ENCODE measurements around the gene VCAN. TPM values are rescaled to one million over a fixed set of nuclear protein-coding genes. Genes with fewer than 3 reads are reported as not detected.

VCAN gene
- total and polyA plus RNA-seq, 4 donors, result 0.97 to 15.6 (median 4.8) TPM

GRCh38 chr5:83559118-83559785, 87.7 kb downstream of the VCAN start:
- peaks cover 0 to 4% (median 0%) of the 10 kb centered on the region in 4 donors for H3K27me3 ChIP-seq (ENCODE audit: control insufficient read depth in 4 of 4, insufficient read depth in 4 of 4, low read length in 3 of 4)
- TF ChIP-seq MAX (IDR thresholded peaks at IDR 0.05), result no peak
- TF ChIP-seq GABPA (IDR thresholded peaks at IDR 0.05 in 1 of 2, conservative IDR thresholded peaks at IDR 0.05 in 1 of 2), result no peak
- peak in 1 of 2 donors; percentile 22 for TF ChIP-seq RXRA (IDR thresholded peaks at IDR 0.05)
- 78% methylated on average over 5 of the region's 5 CpGs for WGBS
- no peak overlapping the region for H3K9ac ChIP-seq (ENCODE audit: low read depth in 1 of 2, low read length in 2 of 2)
- no peaks in the 10 kb centered on the region for H3K36me3 ChIP-seq (ENCODE audit: control insufficient read depth in 4 of 4, insufficient read depth in 3 of 4, low read depth in 1 of 4, low read length in 3 of 4)
- H3K4me1 ChIP-seq (ENCODE audit: control insufficient read depth in 4 of 4, insufficient read depth in 4 of 4, low read length in 3 of 4), result peaks cover 0 to 6% (median 4%) of the 10 kb centered on the region in 4 donors
- H3K27ac ChIP-seq (ENCODE audit: low read depth in 1 of 2, low read length in 2 of 2), result no peak overlapping the region
- H3K9me3 ChIP-seq (ENCODE audit: control insufficient read depth in 4 of 4, low read length in 3 of 4), result no peaks in the 10 kb centered on the region
- H3K4me3 ChIP-seq (ENCODE audit: low read depth in 1 of 3, low read length in 3 of 3), result no peak overlapping the region
- DNase-seq (ENCODE audit: low spot score), result no peak

- H3K4me3 ChIP-seq (ENCODE audit: low read depth in 1 of 3, low read length in 3 of 3), result no peak overlapping the region
- H3K27ac ChIP-seq (ENCODE audit: low read depth in 1 of 2, low read length in 2 of 2), result no peak overlapping the region
- H3K9me3 ChIP-seq (ENCODE audit: control insufficient read depth in 4 of 4, low read length in 3 of 4), result peaks cover 0 to 8% (median 0%) of the 10 kb centered on the region in 4 donors
- H3K36me3 ChIP-seq (ENCODE audit: control insufficient read depth in 4 of 4, insufficient read depth in 3 of 4, low read depth in 1 of 4, low read length in 3 of 4), result no peaks in the 10 kb centered on the region
- no peak overlapping the region for H3K9ac ChIP-seq (ENCODE audit: low read depth in 1 of 2, low read length in 2 of 2)
- H3K4me1 ChIP-seq (ENCODE audit: control insufficient read depth in 4 of 4, insufficient read depth in 4 of 4, low read length in 3 of 4), result peaks cover 0 to 6% (median 4%) of the 10 kb centered on the region in 4 donors
- H3K27me3 ChIP-seq (ENCODE audit: control insufficient read depth in 4 of 4, insufficient read depth in 4 of 4, low read length in 3 of 4), result peaks cover 0 to 6% (median 0%) of the 10 kb centered on the region in 4 donors
- DNase-seq (ENCODE audit: low spot score), result no peak
- no peak for TF ChIP-seq RAD21 (IDR thresholded peaks at IDR 0.05)
- no peak for TF ChIP-seq FOXA1 (IDR thresholded peaks at IDR 0.05)
- no peak for TF ChIP-seq JUND (IDR thresholded peaks at IDR 0.05)
- TF ChIP-seq MAX (IDR thresholded peaks at IDR 0.05), result no peak
- TF ChIP-seq RXRA (IDR thresholded peaks at IDR 0.05), result no peak
- TF ChIP-seq ZBTB33 (IDR thresholded peaks at IDR 0.05), result no peak
- TF ChIP-seq ATF3 (IDR thresholded peaks at IDR 0.05), result no peak
- TF ChIP-seq HNF4A (conservative IDR thresholded peaks at IDR 0.05), result no peak
- TF ChIP-seq YY1 (IDR thresholded peaks at IDR 0.05), result no peak
- no peak for TF ChIP-seq EGR1 (IDR thresholded peaks at IDR 0.05; ENCODE audit: low read depth in 2 of 2)
- TF ChIP-seq REST (IDR thresholded peaks at IDR 0.05), result no peak
- WGBS, result 88% methylated on average over 1 of the region's 1 CpG
Observed at GRCh38 chr5:83562071-83562606, 90.6 kb downstream of the VCAN start.

Measured in liver (tissue), 9 donors.